IPS-20b (cell line): ENCODE measurements around the gene PNPLA1.

Experiments used
- H3K27ac ChIP-seq: one replicate; pipeline ENCODE4 v1.5.1; 2013; ENCODE audit warnings: low read length
- H3K27me3 ChIP-seq: 2 replicates; pipeline ENCODE4 v1.6.1; 2013; ENCODE audit warnings: mild to moderate bottlenecking, low read length, inconsistent platforms; ENCODE audit not compliant: insufficient read depth
- H3K36me3 ChIP-seq: 2 replicates; pipeline ENCODE4 v1.6.1; 2013; ENCODE audit warnings: low read depth, mild to moderate bottlenecking, inconsistent platforms, low read length, moderate library complexity; ENCODE audit not compliant: insufficient read depth
- H3K4me1 ChIP-seq: 2 replicates; pipeline ENCODE4 v1.6.1; 2013; ENCODE audit warnings: mild to moderate bottlenecking, control low read depth, inconsistent platforms, low read length, moderate library complexity; ENCODE audit not compliant: insufficient read depth
- H3K4me3 ChIP-seq: 2 replicates; pipeline ENCODE4 v1.5.1; 2013; ENCODE audit warnings: mild to moderate bottlenecking, low read length, inconsistent platforms
- H3K9ac ChIP-seq: 2 replicates; pipeline ENCODE4 v1.6.1; 2013; ENCODE audit warnings: low read depth, mild to moderate bottlenecking, inconsistent platforms, low read length, moderate library complexity
- H3K9me3 ChIP-seq: 2 replicates; pipeline ENCODE4 v1.6.1; 2013; ENCODE audit warnings: mild to moderate bottlenecking, low read depth, low read length, inconsistent platforms; ENCODE audit not compliant: insufficient read depth

PNPLA1 gene, protein sequence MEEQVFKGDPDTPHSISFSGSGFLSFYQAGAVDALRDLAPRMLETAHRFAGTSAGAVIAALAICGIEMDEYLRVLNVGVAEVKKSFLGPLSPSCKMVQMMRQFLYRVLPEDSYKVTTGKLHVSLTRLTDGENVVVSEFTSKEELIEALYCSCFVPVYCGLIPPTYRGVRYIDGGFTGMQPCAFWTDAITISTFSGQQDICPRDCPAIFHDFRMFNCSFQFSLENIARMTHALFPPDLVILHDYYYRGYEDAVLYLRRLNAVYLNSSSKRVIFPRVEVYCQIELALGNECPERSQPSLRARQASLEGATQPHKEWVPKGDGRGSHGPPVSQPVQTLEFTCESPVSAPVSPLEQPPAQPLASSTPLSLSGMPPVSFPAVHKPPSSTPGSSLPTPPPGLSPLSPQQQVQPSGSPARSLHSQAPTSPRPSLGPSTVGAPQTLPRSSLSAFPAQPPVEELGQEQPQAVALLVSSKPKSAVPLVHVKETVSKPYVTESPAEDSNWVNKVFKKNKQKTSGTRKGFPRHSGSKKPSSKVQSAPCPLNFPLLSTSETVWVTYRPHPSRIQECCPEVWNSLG

DNA sequence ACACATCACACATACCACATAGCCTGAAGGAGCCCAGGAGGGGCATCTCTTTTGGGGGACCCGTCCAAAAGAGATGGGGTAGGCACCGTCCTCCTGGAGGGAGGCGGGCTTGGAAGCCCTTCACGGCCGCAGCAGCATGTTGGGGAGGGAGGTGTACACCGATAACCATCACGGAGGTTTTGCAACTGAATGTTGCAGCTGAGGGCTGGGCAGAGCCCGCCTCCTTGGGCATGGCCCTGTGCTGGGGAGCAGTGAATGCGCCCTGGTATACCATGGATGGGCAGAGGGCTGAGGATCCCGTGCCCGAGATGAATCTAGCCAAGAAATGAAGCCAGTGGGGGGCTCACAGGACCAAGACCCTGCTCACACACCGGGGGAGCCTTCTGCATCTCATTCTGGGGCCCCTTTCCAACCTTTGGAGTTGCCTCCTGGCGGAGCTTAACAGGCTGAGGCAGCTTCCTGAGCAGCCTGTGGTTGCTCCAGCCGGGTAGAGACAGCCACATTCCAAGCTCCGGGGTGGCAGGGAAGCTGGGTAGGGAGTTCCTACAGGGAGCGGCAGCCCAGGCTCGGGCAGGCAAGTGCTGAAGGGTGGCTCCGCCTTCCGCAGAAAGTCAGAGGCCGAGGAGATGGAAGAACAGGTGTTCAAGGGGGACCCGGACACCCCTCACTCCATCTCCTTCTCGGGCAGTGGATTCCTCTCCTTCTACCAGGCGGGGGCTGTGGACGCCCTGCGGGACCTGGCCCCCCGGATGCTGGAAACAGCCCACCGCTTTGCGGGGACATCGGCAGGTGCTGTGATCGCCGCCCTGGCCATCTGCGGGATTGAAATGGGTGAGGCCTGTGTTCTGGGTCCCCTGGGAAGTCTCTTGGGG, at the start of gene PNPLA1:
Gene PNPLA1, plus strand, starts transcription at position 227 of the 872 bp plus-strand sequence. Its CDS starts 400 bp downstream, at position 627.
- Histone ChIP-seq H3K27me3 (no peaks in the 10 kb centered on the region), H3K36me3 (no peaks in the 10 kb centered on the region), H3K27ac (no peak within 1 kb of the TSS), H3K9ac (no peak within 1 kb of the TSS), H3K9me3 (0 out of 2 replicates have a peak, but pooled peaks cover 7% of the 10 kb centered on the region), H3K4me3 (no peak within 1 kb of the TSS), H3K4me1 (no peaks in the 10 kb centered on the region)

DNA sequence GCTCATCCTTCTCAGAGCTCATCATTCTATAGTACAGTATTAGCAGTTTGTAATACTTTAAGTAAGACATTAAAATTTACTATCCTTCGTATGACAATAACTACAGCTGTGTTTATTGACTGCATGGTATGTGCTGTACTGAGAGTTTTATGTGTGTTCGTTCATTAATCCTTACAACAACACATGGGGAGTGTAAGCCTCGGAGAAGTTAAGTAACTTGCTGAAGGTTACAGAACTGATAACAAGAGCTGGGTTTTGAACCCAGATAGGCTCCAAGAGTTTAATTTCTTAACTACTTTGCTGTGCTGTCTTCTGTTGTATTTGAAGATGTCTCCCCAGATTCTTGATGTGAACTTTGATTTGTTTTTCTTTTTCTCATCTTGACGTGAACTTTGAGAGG, 49.6 kb upstream of the PNPLA1 start:
- Histone ChIP-seq H3K4me3 (no peak overlapping the region), H3K36me3 (peaks cover 97% of the 10 kb centered on the region), H3K4me1 (no peaks in the 10 kb centered on the region), H3K27me3 (no peaks in the 10 kb centered on the region), H3K9me3 (no peaks in the 10 kb centered on the region), H3K27ac (no peak overlapping the region), H3K9ac (no peak overlapping the region)

DNA sequence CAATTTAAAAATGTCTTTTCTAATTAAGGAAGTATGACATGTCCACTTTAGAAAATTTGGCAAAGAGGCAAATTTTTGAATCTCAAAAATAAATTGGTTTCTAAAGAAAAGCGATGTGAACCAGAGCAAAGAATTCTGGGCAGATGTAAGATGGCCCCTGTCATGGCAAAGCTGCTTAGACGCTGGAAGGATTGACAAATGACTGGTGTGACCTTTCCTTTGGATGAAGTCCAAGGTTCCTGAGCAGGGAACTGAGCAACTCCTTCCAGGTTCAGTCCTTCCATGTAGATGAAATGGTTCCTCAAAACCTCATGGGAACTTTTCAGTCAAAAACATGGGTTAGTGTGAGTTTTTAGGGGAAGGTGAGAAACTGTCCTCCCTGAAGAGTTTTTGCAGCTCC, 48.2 kb upstream of the PNPLA1 start:
- Histone ChIP-seq H3K27me3 (no peaks in the 10 kb centered on the region), H3K9me3 (no peaks in the 10 kb centered on the region), H3K36me3 (peaks cover 97% of the 10 kb centered on the region), H3K4me1 (no peaks in the 10 kb centered on the region), H3K4me3 (no peak overlapping the region), H3K27ac (no peak overlapping the region), H3K9ac (no peak overlapping the region)

DNA sequence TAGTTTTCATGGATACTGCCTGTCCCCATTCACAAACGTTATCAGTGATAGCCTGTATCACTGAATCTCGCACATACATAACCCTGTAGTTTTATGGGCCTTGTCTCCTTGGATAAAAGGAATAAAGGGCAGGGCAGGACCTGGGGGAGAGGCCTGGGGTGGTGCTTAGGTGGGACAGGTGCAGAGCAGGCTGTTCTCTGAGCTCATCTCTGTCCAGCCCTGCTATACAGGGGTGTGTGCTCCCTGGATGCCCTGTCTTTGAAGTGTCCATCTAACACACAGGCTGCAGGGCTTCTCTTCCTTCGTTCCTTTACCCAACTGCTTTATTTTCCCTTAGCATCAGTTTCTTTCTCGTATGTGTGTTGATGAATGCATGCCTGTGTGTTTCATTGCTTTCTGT, 46.9 kb upstream of the PNPLA1 start:
- Histone ChIP-seq H3K4me1 (no peaks in the 10 kb centered on the region), H3K4me3 (no peak overlapping the region), H3K27me3 (no peaks in the 10 kb centered on the region), H3K27ac (no peak overlapping the region), H3K36me3 (peaks cover 97% of the 10 kb centered on the region), H3K9me3 (no peaks in the 10 kb centered on the region), H3K9ac (no peak overlapping the region)

DNA sequence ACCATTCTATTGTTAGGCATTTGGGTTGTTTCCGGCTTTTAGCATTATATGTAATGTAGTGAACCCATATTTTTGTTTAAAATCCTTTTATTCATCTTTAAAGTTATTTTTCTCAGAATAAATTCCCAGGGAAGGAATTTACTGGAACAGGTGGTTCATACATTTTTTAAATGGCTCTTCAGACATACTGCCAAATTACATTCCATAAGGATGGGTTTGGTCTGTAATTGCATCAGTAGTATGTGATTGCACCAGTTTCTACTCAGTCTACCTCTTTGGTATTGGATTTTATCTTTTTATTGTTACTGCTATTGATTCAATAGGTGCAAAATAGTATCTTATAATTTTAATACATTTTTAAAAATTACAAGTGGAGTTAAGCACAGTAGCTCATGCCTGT, 46.2 kb upstream of the PNPLA1 start:
- H3K27ac ChIP-seq, result no peak overlapping the region
- peaks cover 97% of the 10 kb centered on the region for H3K36me3 ChIP-seq
- H3K9me3 ChIP-seq, result no peaks in the 10 kb centered on the region
- no peak overlapping the region for H3K4me3 ChIP-seq
- no peaks in the 10 kb centered on the region for H3K4me1 ChIP-seq
- H3K9ac ChIP-seq, result no peak overlapping the region
- no peaks in the 10 kb centered on the region for H3K27me3 ChIP-seq

DNA sequence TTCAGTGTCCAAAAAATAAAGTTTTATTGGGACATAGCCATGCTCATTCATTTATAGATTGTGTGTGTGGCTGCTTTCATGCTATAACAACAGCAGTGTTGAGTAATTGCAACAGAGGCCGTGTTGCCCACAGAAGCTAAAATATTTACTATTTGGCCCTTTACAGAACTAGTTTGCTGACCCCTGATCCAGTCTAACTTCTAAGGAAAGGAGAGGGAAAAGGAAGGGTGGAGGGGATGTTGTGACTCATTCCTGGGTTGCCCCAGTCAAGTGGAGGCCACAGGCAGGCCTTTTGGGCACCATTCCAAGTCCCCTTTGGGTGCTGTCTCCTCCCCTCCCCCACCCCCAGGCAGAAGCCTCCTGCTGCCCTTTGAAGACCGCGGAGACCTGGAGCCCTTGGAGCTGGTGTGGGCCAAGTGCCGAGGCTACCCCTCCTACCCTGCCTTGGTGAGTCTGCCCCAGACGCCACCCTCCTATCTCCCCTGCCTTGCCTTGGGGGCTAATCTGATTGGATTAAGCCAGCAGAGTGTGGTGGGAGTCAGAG, 44.9 kb upstream of the PNPLA1 start:
- Histone ChIP-seq H3K9ac (no peak overlapping the region), H3K4me3 (no peak overlapping the region), H3K4me1 (no peaks in the 10 kb centered on the region), H3K36me3 (peaks cover 97% of the 10 kb centered on the region), H3K9me3 (no peaks in the 10 kb centered on the region), H3K27ac (no peak overlapping the region), H3K27me3 (no peaks in the 10 kb centered on the region)

DNA sequence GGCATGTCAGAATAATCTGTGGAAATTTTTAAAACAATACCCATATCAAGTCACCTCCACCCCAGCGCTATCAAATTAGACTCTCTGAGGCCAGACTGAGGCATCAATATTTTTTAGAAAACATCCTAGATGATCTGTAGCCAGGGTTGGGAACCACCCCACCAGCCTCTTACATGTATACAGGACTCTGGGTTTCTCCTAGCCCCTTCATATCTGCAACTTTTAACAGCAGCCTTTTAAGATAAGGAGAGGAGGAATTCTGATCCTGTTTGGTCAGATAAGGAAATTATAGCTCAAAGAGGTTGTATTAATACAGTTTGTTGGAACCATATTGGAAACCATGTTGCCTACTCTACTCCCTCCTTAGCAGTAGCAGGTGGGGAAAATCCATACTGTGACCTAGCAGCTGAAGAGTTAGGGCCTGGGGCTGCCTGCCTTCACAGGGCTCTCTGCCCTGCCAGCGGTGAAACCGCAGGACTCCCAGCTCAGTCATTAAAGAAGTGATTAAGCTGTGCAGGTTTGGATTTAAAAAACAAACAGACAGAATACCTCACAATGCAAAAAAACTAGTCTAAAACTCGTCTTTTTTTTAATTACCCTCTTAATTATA, 43.3 kb upstream of the PNPLA1 start:
- no peak overlapping the region for H3K9ac ChIP-seq
- H3K4me1 ChIP-seq, result no peaks in the 10 kb centered on the region
- no peak overlapping the region for H3K27ac ChIP-seq
- no peak overlapping the region for H3K4me3 ChIP-seq
- H3K9me3 ChIP-seq, result no peaks in the 10 kb centered on the region
- peaks cover 97% of the 10 kb centered on the region for H3K36me3 ChIP-seq
- no peaks in the 10 kb centered on the region for H3K27me3 ChIP-seq

DNA sequence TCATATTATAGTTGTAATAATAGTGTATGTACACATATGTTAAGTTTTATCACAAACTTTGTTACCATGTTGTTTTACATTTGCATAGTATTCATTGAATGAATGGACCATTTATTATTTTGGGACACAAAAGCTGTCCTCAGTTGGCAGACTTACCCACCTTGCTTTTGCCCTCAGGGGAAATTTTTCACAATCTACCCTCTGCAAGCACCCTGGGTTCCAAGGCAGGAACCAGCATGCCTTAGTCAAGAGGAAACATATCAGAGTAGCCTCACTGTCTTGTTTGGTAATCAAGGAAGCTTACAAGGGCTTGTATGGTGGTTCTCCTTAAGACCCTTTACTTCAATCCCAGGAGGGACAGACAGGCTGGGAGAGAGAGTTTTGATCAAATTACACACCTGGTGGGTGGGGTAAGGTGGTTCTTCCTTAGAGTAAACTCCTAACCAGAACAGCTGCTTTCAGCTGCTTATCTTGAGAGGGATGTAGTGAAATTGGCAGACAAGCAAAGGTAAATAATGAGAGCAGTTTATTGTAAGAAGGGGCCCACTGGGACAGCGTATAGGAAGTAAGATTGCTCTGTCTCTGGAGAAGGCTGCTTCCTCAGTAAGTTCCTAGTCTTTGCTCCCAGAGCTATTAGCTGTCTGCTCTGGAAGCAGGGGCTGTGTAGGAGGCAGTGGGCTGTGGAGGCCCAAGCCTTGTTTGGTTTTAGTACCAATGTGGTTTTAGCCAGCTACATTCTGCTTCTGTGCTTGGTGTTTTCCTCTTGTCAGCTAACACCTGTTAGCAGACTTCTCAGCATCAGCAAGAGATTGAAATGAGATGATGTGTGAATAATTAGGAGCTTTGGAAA, 42.3 kb upstream of the PNPLA1 start:
- H3K9me3 ChIP-seq, result no peaks in the 10 kb centered on the region
- peaks cover 97% of the 10 kb centered on the region for H3K36me3 ChIP-seq
- H3K4me3 ChIP-seq, result no peak overlapping the region
- no peaks in the 10 kb centered on the region for H3K4me1 ChIP-seq
- H3K27me3 ChIP-seq, result no peaks in the 10 kb centered on the region
- no peak overlapping the region for H3K27ac ChIP-seq
- no peak overlapping the region for H3K9ac ChIP-seq

DNA sequence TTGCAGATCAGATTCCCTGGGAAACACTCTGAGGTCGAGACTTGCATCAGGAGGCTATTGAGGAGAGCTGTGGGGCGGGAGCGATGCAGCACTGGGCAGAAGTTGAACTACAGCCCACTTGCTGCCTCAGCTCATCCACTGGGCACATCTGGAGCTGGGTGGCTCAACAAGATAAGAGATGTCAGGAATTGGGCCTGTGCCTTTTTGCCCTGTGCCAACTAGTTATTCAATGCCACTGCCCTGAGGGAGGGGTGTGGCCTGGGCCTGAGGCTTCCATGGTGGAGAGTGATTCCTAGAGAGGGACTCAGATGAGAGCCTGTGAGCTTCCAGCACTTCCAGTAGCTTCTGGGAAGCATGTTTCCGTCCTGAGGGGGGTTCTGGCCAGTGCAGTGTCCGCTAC, 40.6 kb upstream of the PNPLA1 start:
- no peaks in the 10 kb centered on the region for H3K9me3 ChIP-seq
- no peak overlapping the region for H3K9ac ChIP-seq
- no peaks in the 10 kb centered on the region for H3K4me1 ChIP-seq
- H3K36me3 ChIP-seq, result peaks cover 95% of the 10 kb centered on the region
- H3K27ac ChIP-seq, result no peak overlapping the region
- no peaks in the 10 kb centered on the region for H3K27me3 ChIP-seq
- H3K4me3 ChIP-seq, result no peak overlapping the region

DNA sequence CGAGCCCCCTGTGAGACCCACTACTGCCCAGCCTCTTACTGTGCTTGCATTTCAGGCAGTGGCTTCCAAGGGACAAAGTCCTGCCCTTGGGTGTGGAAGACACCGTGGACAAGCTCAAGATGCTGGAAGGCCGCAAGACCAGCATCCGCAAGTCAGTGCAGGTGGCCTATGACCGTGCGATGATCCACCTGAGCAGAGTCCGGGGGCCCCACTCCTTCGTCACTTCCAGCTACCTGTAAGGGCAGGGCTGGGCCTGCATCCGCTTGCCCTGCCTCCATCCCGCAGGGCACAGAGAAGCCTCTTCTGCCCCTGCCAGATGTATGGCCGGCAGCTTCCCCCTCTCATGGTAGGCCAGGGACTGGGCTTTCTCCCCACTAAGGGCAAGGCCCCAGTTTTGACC, 39.5 kb upstream of the PNPLA1 start:
- no peak overlapping the region for H3K4me3 ChIP-seq
- H3K4me1 ChIP-seq, result no peaks in the 10 kb centered on the region
- no peaks in the 10 kb centered on the region for H3K27me3 ChIP-seq
- no peaks in the 10 kb centered on the region for H3K9me3 ChIP-seq
- no peak overlapping the region for H3K9ac ChIP-seq
- peaks cover 83% of the 10 kb centered on the region for H3K36me3 ChIP-seq
- no peak overlapping the region for H3K27ac ChIP-seq
